ENCODE results near the gene ELAVL3. TPM values are rescaled to one million over a fixed set of nuclear protein-coding genes. Genes with fewer than 3 reads are reported as not detected.

The ELAVL3 gene
- total and polyA plus RNA-seq, 2 donors (not counting 3 experiments of a cell fraction or from before 2014, with no cell fraction given) = not detected

GRCh38 chr19:11457831-11458230, 23.0 kb downstream of the ELAVL3 start:
- Histone ChIP-seq H4K20me1 (replicated peaks; ENCODE audit: control insufficient read depth, extremely low read depth, insufficient read depth, low read length) (no peaks in the 10 kb centered on the region), H3K9me3 (replicated peaks; ENCODE audit: control insufficient read depth, insufficient read depth, low read length) (no peaks in the 10 kb centered on the region), H3K9me1 (replicated peaks; ENCODE audit: control insufficient read depth, extremely low read depth, insufficient read depth, low read length) (no peaks in the 10 kb centered on the region), H3K9ac (replicated peaks; ENCODE audit: extremely low read depth, insufficient read depth, low read length) (no peak overlapping the region), H3K27ac (ENCODE audit: insufficient read depth, low read depth, low read length) (no peak overlapping the region), H3K36me3 (ENCODE audit: control insufficient read depth in 2 of 2, extremely low read depth in 1 of 2, insufficient read depth in 2 of 2, low read length in 2 of 2) (no peaks in the 10 kb centered on the region), H2AFZ (ENCODE audit: low read depth, low read length) (no peak overlapping the region), H3K4me3 (replicated peaks in 1 of 3; ENCODE audit: insufficient read depth in 1 of 3, low read depth in 1 of 3, low read length in 3 of 3) (no peak overlapping the region), H3K79me2 (ENCODE audit: control insufficient read depth, insufficient read depth, low read length) (no peaks in the 10 kb centered on the region), H3K4me2 (ENCODE audit: insufficient read depth, low read length) (no peak overlapping the region), H3K27me3 (ENCODE audit: control insufficient read depth in 2 of 2, insufficient read depth in 2 of 2, low read length in 2 of 2) (no peaks in the 10 kb centered on the region), H3K4me1 (ENCODE audit: control insufficient read depth, extremely low read depth, insufficient read depth, low read length) (no peaks in the 10 kb centered on the region)
- no peak for TF ChIP-seq POLR2AphosphoS5 (IDR thresholded peaks at IDR 0.05; ENCODE audit: insufficient read depth, low read depth, low read length)
- TF ChIP-seq, protein P1, sequence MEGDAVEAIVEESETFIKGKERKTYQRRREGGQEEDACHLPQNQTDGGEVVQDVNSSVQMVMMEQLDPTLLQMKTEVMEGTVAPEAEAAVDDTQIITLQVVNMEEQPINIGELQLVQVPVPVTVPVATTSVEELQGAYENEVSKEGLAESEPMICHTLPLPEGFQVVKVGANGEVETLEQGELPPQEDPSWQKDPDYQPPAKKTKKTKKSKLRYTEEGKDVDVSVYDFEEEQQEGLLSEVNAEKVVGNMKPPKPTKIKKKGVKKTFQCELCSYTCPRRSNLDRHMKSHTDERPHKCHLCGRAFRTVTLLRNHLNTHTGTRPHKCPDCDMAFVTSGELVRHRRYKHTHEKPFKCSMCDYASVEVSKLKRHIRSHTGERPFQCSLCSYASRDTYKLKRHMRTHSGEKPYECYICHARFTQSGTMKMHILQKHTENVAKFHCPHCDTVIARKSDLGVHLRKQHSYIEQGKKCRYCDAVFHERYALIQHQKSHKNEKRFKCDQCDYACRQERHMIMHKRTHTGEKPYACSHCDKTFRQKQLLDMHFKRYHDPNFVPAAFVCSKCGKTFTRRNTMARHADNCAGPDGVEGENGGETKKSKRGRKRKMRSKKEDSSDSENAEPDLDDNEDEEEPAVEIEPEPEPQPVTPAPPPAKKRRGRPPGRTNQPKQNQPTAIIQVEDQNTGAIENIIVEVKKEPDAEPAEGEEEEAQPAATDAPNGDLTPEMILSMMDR (IDR thresholded peaks at IDR 0.05; ENCODE audit: extremely low read depth in 1 of 2, insufficient read depth in 1 of 2, low read depth in 1 of 2, low read length in 2 of 2) = no peak
- TF ChIP-seq GATA2 (IDR thresholded peaks at IDR 0.05; ENCODE audit: insufficient read depth, insufficient read length, low read depth, low read length) = no peak
- no peak for TF ChIP-seq POLR2A (IDR thresholded peaks at IDR 0.05; ENCODE audit: low read depth, low read length)
- TF ChIP-seq EZH2 (IDR thresholded peaks at IDR 0.05; ENCODE audit: borderline replicate concordance, low read depth, low read length, severe bottlenecking) = no peak
- TF ChIP-seq, protein P2, sequence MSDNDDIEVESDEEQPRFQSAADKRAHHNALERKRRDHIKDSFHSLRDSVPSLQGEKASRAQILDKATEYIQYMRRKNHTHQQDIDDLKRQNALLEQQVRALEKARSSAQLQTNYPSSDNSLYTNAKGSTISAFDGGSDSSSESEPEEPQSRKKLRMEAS (IDR thresholded peaks at IDR 0.05; ENCODE audit: insufficient read depth, insufficient read length) = no peak
- intact Hi-C loops (cut with micrococcal nuclease) = no loop called here
- dilution Hi-C loops (cut with MboI; ENCODE audit: extremely low pct_ligation_motif_present, low sequenced_read_pairs) = no loop called here
- no peak for DNase-seq (ENCODE audit: low read depth, low spot score)
- BruUV-seq (replicated peaks) = no TSS peak
- FAIRE-seq = no peak
- ChIA-PET CTCF (interaction anchor here (1.6 kb wide), 1 partner anchor 25 kb away, joined by 8 read pairs; no protein-coding TSS in a partner anchor), POLR2A (no interaction called here)

GRCh38 chr19:11457115-11457514, 23.7 kb downstream of the ELAVL3 start:
- H2AFZ ChIP-seq (ENCODE audit: low read depth, low read length) = no peak overlapping the region
- H3K9me3 ChIP-seq (replicated peaks; ENCODE audit: control insufficient read depth, insufficient read depth, low read length) = no peaks in the 10 kb centered on the region
- DNase-seq (ENCODE audit: low read depth, low spot score) (no peak), FAIRE-seq (no peak)
- H3K4me1 ChIP-seq (ENCODE audit: control insufficient read depth, extremely low read depth, insufficient read depth, low read length) = no peaks in the 10 kb centered on the region
- no peak for TF ChIP-seq POLR2A (IDR thresholded peaks at IDR 0.05; ENCODE audit: low read depth, low read length)
- TF ChIP-seq JUN (IDR thresholded peaks at IDR 0.05; ENCODE audit: borderline replicate concordance, insufficient read depth, insufficient read length, low read depth) = no peak
- TF ChIP-seq, protein P1 (IDR thresholded peaks at IDR 0.05; ENCODE audit: extremely low read depth in 1 of 2, insufficient read depth in 1 of 2, low read depth in 1 of 2, low read length in 2 of 2) = no peak
- TF ChIP-seq, protein P2 (IDR thresholded peaks at IDR 0.05; ENCODE audit: insufficient read depth, insufficient read length) = no peak
- TF ChIP-seq FOS (IDR thresholded peaks at IDR 0.05; ENCODE audit: borderline replicate concordance, insufficient read depth, low read length) = no peak
- TF ChIP-seq EZH2 (IDR thresholded peaks at IDR 0.05; ENCODE audit: borderline replicate concordance, low read depth, low read length, severe bottlenecking) = no peak
- TF ChIP-seq POLR2AphosphoS5 (IDR thresholded peaks at IDR 0.05; ENCODE audit: insufficient read depth, low read depth, low read length) = no peak
- TF ChIP-seq GATA2 (IDR thresholded peaks at IDR 0.05; ENCODE audit: insufficient read depth, insufficient read length, low read depth, low read length) = no peak
- TF ChIP-seq MYC (IDR thresholded peaks at IDR 0.05; ENCODE audit: low read depth, low read length) = no peak
- no peak overlapping the region for H3K4me3 ChIP-seq (replicated peaks in 1 of 3; ENCODE audit: insufficient read depth in 1 of 3, low read depth in 1 of 3, low read length in 3 of 3)
- dilution Hi-C loops (cut with MboI; ENCODE audit: extremely low pct_ligation_motif_present, low sequenced_read_pairs) = no loop called here
- no peaks in the 10 kb centered on the region for H3K79me2 ChIP-seq (ENCODE audit: control insufficient read depth, insufficient read depth, low read length)
- H3K27ac ChIP-seq (ENCODE audit: insufficient read depth, low read depth, low read length) = no peak overlapping the region
- no peaks in the 10 kb centered on the region for H3K9me1 ChIP-seq (replicated peaks; ENCODE audit: control insufficient read depth, extremely low read depth, insufficient read depth, low read length)
- no peak overlapping the region for H3K9ac ChIP-seq (replicated peaks; ENCODE audit: extremely low read depth, insufficient read depth, low read length)
- no peaks in the 10 kb centered on the region for H3K36me3 ChIP-seq (ENCODE audit: control insufficient read depth in 2 of 2, extremely low read depth in 1 of 2, insufficient read depth in 2 of 2, low read length in 2 of 2)
- H4K20me1 ChIP-seq (replicated peaks; ENCODE audit: control insufficient read depth, extremely low read depth, insufficient read depth, low read length) = no peaks in the 10 kb centered on the region
- POLR2A ChIA-PET = no interaction called here
- no TSS peak for BruUV-seq (replicated peaks)
- CTCF ChIA-PET = no interaction called here
- intact Hi-C loops (cut with micrococcal nuclease) = no loop called here
- H3K4me2 ChIP-seq (ENCODE audit: insufficient read depth, low read length) = no peak overlapping the region
- no peaks in the 10 kb centered on the region for H3K27me3 ChIP-seq (ENCODE audit: control insufficient read depth in 2 of 2, insufficient read depth in 2 of 2, low read length in 2 of 2)

Data from endothelial cell of umbilical vein (primary cell).